Colon (tissue), 2 donors: ENCODE data around the gene GCNT3.

ENCODE experiments used
- FAIRE-seq: peaks from 2 replicates; lab custom pipeline; 2012; peaks lifted over from hg19 to GRCh38; lab: Jason Lieb, UNC
- donor health status: control.
- donor health status: control.

Gene GCNT3, protein sequence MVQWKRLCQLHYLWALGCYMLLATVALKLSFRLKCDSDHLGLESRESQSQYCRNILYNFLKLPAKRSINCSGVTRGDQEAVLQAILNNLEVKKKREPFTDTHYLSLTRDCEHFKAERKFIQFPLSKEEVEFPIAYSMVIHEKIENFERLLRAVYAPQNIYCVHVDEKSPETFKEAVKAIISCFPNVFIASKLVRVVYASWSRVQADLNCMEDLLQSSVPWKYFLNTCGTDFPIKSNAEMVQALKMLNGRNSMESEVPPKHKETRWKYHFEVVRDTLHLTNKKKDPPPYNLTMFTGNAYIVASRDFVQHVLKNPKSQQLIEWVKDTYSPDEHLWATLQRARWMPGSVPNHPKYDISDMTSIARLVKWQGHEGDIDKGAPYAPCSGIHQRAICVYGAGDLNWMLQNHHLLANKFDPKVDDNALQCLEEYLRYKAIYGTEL

DNA sequence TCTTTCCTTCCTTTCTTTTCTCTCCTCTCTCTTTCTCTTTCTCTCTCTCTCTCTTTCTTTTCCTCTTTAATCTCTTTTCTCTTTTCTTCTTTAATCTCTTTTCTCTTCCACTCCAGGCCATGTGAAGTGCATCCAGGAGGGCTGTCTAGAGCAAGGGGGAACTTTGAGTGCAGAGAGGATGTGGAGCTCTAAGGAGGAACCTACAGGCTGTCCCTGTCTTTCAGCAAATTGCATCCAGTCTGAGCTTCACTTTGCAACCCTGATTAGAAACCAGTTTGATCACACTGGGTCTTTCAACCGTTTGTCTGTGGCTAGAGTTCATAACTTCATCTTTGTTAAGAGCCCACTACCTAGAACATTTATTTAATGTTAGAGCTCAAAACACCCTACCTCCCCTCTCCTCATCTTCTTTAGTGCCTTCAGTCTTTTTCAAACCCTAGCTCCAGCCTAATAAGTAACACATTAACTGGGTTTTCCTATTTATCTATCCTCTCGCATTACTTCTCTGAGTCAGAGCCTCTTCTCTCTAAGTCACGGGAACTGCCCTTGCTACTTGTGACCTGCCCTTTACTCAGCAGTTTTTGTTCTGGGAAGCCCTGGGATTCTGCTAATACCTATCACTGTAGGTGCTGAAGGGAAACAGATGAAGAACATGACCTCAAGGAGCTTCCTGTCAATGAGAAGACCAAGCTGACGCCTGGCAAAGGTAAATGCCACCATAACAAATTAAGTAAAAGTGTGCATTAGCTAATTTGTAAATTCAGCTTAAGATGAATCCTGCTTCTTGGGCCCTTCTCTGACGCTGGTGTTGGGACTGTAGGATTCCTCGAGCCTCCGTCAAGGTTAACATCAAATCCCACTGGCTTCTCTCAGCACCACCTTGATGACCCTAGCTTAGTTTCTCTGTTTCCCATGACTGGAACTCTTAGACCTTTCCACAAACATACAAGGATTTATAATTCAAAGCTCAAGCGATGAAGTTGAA lies at the start of gene GCNT3:
Gene GCNT3, plus strand, starts transcription at position 508 of the 985 bp plus-strand sequence. CDS start 6,456 bp downstream, outside the sequence.
- no peak for FAIRE-seq

DNA sequence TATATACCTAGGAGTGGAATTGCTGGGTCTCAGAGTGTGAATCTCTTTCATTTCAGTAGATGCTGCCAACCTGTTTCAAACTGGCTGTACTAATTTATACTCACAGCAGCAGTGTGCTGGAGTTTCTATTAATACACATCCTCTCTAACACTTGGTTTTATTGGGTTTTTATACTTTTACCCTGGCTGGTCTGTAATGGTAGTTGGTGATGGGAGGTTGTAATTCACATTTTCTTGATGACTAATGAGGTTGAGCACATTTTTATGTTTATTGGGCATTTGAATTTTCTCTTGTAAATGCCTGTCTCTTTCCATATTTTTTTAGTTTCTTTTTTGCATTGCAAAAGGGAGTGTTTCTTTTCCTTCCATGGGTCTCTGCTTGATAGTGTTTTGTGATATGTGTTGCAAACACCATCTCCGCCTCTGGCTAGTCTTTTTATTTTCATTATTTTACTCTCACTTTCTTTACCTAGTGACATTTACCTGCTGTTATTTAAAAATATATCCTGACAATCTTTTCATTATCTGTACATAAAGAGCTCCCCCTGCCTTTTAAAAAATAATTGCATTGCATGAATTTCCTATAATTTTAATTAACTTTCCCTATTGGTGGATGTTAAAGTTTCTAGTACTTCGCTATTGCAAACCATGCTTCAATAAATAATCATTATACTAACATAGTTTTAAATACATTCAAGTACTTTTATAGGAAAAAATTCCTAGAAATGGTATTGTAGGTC lies 49.0 kb upstream of the GCNT3 start:
- no peak for FAIRE-seq

DNA sequence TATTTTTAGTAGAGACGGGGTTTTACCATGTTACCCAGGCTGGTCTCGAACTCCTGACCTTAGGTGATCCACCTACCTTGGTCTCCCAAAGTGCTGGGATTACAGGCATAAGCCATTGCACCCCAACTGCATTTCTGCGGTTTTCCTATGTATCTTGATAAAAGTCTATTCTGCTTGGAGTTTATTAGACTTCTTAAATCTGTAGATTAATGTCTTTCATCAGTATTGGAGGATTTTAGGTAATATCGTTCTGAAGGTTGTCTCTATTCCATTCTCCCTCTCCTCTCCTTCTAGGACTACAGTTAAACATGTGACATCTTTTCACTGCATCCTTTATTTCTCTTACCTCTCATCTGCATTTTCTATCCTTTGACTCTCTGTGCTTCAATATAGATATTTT lies 46.3 kb upstream of the GCNT3 start:
- FAIRE-seq = no peak

DNA sequence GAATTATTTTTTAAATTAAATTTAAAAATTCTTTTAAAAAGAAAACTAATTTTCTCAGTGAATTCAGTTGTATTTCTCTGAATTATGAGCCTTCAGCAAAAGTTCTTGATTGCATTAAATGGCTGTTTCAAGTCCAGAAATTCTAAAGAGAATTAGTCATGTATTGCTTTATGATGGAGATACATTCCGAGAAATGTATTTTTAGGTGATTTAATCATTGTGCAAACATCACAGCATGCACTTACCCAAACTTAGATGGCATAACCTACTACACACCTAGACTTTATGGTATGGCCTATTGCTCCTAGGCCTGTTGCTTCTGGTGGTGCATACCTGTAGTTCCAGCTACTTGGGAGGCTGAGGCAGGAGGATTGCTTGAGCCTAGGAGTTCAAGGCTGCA lies 44.3 kb upstream of the GCNT3 start:
- peak; percentile 58 for FAIRE-seq

DNA sequence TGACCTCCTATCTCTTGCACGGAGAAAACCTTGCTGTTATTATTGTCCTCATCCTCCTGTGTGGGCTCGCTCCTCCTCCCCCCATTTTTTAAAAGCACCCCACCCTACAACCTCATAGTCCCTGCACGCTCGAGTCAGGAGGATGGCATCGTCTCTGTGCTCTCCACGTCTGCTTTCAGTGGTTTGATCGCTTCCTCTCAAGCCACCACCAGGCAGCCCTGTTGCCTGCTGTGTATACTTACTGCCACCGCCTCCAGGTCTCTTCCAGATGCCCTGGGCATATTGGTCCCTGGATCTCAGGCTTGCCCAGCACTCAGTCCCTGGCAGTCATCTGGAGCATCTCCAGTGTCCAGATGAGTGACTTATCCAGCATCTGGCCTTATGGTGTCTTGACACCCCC lies 42.1 kb upstream of the GCNT3 start:
- FAIRE-seq = no peak

- FAIRE-seq = peak; percentile 86
Measured at GRCh38 chr15:59570315-59570714, 41.3 kb upstream of the GCNT3 start.

DNA sequence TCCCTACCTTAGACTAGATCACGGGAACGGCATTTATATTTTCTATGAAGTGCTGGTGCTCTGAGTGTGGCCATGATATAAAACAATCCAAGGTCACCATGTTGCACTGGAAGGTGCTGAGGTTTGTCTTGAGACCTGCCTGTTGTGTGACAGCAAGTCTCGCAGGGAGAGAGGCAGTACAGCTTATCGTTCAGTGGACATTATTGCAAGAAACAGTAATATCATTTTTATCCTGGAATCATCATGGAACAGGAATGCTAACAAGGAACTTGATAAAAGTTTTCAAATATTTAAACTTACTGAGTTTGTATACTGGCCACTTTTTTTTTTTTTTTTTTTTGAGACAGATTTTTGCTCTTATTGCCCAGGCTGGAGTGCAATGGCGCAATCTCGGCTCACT lies 40.0 kb upstream of the GCNT3 start:
- FAIRE-seq = no peak

GRCh38 chr15:59583088-59583487 lies 28.5 kb upstream of the GCNT3 start:
- no peak for FAIRE-seq

DNA sequence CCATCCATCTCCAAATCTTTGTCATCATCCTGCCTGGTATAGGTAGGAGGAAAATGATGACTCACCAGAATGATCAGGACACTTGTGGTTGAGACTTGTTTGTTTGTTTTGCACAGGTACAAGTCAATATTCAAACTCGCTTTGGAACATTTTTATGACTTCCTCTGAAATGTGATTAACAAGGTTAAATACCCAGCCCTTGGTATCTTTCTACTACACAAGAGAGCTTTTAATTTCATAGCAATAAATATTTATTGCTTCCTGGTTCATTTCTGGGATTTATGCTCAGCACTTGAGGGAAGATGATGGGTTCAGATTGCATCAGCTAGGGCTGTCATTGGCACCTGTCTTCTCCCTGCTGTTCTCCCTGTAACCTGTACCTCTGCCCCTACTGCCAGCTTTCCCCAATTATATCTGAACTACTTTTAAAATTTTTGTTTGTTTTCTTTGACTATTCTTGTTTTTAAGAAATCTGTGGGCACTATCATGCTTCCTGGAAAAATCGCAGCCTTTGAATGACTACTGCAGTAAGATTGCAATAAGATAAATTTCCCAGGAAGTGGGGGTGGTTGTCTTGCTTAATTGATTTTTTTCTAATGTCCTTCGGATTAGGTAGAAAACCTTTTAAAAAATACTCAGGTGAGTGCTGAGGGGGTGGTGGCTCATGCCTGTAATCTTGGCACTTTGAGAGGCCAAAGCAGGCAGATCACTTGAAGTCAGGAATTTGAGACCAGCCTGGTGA lies 24.3 kb upstream of the GCNT3 start:
- peak; percentile 45 for FAIRE-seq

DNA sequence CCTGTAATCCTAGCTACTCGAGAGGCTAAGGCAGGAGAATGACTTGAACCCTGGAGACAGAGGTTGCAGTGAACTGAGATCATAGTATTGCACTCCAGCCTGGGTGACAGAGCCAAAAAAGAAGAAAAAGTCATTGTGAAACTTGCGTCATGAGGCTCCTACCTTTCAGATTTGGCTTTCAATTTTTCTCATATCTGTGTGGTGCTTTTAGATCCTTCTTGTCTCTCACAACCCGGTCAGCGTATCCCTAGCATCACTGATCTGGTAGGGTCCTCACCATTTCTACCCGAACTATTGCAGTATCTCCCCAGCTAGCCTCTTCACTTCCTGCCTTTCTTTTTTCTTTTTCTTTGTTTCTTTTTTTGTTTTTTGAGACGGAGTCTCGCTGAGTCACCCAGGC lies 21.6 kb upstream of the GCNT3 start:
- FAIRE-seq = no peak

GRCh38 chr15:59591356-59591755 lies 20.2 kb upstream of the GCNT3 start:
- FAIRE-seq = no peak

- peak; percentile 33 for FAIRE-seq
Measured at GRCh38 chr15:59594493-59594942, 17.1 kb upstream of the GCNT3 start.

GRCh38 chr15:59594991-59595390 lies 16.6 kb upstream of the GCNT3 start:
- no peak for FAIRE-seq

DNA sequence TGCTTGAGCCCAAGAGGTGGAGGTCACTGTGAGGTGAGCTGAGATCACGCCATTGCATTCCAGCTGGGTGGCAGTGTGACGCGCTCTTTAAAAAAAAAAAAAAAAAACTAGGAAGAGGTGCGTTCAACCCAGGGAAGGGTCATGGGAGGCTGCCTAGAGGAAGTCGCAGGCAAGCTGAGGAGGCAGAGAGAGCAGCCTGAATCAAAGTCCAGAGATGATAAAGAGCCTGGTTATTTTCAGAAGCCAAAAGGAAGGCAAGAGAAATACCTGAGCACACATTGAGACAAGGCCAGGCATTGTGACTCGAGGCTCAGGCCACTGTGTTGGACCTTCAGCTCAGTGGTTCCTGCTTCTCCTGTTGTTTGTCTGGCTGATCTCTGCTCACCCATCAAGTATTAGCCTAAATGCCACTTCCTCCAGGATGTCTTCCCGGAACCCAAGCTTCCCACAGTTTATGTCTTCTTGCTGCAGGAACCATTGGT lies 16.1 kb upstream of the GCNT3 start:
- FAIRE-seq = peak; percentile 24

DNA sequence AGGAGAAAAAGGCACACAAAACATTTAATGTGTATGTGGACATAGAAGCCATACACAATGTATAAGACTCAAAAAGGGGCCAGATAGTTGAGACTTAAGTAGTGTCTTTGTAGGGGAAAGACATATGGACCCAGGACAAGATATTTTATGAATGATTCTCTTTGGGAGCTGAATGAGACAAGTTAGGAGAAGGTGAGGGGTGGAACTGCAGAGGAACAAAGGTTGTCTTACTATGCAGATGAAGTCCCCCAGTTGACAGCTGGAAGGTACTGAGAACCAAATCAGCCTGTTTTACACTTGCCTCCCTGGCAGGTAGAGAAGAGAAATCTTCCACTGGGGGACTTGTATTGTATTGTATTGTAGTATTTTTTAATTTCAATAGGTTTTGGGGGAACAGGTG lies 14.9 kb upstream of the GCNT3 start:
- FAIRE-seq = no peak

DNA sequence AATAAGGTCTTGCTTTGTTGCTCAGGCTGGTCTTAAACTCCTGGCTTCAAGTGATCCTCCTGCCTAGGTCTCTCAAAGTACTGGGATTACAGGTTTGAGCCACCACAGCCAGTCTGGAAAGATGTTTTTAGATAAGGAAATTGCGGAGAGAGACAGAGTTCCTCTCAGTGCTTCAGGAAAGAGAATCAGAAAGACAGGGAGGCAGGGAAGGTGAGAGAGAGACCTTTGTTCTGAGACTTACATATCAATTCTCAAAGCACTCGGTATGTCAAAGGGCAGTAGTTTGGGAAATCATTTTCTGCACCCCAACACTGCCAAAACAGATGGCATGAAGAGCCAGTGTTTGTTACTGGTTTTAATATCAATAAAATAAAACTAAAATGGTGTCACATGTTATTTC lies 13.1 kb upstream of the GCNT3 start:
- no peak for FAIRE-seq

GRCh38 chr15:59605994-59606393 lies 5.6 kb upstream of the GCNT3 start:
- no peak for FAIRE-seq

DNA sequence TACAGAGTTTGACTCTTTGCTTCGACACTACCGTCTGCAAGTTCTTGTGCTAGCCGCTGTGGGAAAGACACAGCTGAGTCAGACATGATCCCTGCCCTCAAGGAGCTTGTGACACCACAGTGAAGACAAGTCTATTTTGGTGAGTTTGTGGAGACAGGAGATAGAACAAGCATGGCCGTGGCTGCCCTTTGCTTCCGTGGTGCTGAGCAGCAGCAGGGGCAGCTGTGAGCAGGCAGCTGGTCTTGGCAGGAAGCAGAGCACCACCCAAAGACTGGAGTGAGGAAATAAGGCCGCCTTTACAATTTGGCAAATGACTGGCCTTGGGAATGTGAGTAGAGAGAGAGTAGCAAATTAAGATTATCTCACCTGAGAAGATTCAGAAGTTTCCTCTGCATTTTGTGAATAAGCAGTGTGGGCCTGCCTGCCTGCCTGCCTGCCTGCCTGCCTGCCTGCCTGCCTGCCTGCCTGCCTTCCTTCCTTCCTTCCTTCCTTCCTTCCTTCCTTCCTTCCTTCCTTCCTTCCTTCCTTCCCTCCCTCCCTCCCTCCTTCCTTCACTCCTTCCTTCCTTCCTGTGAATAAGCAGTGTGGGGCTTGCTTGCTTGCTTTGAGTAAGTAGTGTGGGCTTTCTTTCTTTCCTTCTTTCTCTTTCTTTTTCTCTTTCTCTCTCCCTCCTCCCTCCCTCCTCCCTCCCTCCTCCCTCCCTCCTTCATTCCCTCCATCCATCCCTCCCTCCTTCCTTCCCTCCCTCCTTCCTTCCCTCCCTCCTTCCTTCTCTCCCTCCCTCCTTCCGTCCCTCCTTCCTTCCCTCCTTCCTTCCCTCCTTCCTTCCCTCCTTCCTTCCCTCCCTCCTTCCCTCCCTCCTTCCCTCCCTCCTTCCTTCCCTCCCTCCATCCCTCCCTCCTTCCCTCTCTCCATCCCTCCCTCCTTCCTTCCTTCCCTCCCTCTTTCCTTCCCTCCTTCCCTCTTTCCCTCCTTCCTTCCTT lies 1.6 kb upstream of the GCNT3 start:
- no peak for FAIRE-seq

GRCh38 chr15:59614153-59614552 lies 2.6 kb downstream of the GCNT3 start:
- no peak for FAIRE-seq

- FAIRE-seq = no peak
Measured at GRCh38 chr15:59615661-59616060, 4.1 kb downstream of the GCNT3 start.
